ENCODE results near the gene HMG20A. TPM values are rescaled to one million over a fixed set of nuclear protein-coding genes. Genes with fewer than 3 reads are reported as not detected.
"Not testable (repeated sequence)": the region's sequence is repeated elsewhere in the genome, so short reads cannot be mapped to it uniquely, and the experiment has no call there.

HMG20A gene
- total RNA-seq, 2 donors from 2014 or later, result 35.0 to 46.5 TPM

- ATAC-seq, result no peak
- H3K4me1 Mint-ChIP-seq (ENCODE audit: low read depth in 2 of 2), result peaks cover 3 to 25% of the 10 kb centered on the region in 2 donors
- H3K27ac Mint-ChIP-seq, result no peak overlapping the region
- H3K27me3 Mint-ChIP-seq, result no peaks in the 10 kb centered on the region
- peaks cover 34% of the 10 kb centered on the region for H3K36me3 Mint-ChIP-seq
- DNase-seq (ENCODE audit: low spot score), result no peak
- H3K4me3 Mint-ChIP-seq, result no peak overlapping the region
- H3K9me3 Mint-ChIP-seq, result peaks cover 24% of the 10 kb centered on the region
Observed at GRCh38 chr15:77393471-77393840, 27.2 kb upstream of the HMG20A start.

- no peak for DNase-seq (ENCODE audit: low spot score)
- ATAC-seq, result no peak
- Mint-ChIP-seq H3K4me3 (no peak overlapping the region), H3K4me1 (ENCODE audit: low read depth in 2 of 2) (peaks cover 0 to 23% of the 10 kb centered on the region in 2 donors), H3K36me3 (peaks cover 50% of the 10 kb centered on the region), H3K9me3 (peaks cover 27% of the 10 kb centered on the region), H3K27me3 (no peaks in the 10 kb centered on the region), H3K27ac (no peak overlapping the region)
Observed at GRCh38 chr15:77395013-77395774, 25.5 kb upstream of the HMG20A start.

GRCh38 chr15:77396692-77397091 is 24.0 kb upstream of the HMG20A start:
- peaks cover 4 to 26% of the 10 kb centered on the region in 2 donors for H3K4me1 Mint-ChIP-seq (ENCODE audit: low read depth in 2 of 2)
- H3K36me3 Mint-ChIP-seq, result peaks cover 51% of the 10 kb centered on the region
- DNase-seq (ENCODE audit: low spot score) (no peak), ATAC-seq (no peak)
- H3K9me3 Mint-ChIP-seq, result peaks cover 29% of the 10 kb centered on the region
- H3K4me3 Mint-ChIP-seq, result no peak overlapping the region
- no peaks in the 10 kb centered on the region for H3K27me3 Mint-ChIP-seq
- H3K27ac Mint-ChIP-seq, result no peak overlapping the region

GRCh38 chr15:77398927-77399326 is 21.8 kb upstream of the HMG20A start:
- ATAC-seq, result no peak
- peaks cover 51% of the 10 kb centered on the region for H3K36me3 Mint-ChIP-seq
- no peak overlapping the region for H3K4me3 Mint-ChIP-seq
- no peaks in the 10 kb centered on the region for H3K27me3 Mint-ChIP-seq
- no peak overlapping the region for H3K27ac Mint-ChIP-seq
- peaks cover 29% of the 10 kb centered on the region for H3K9me3 Mint-ChIP-seq
- peaks cover 10 to 21% of the 10 kb centered on the region in 2 donors for H3K4me1 Mint-ChIP-seq (ENCODE audit: low read depth in 2 of 2)
- no peak for DNase-seq (ENCODE audit: low spot score)

- no peak for DNase-seq (ENCODE audit: low spot score)
- peaks cover 25% of the 10 kb centered on the region for H3K9me3 Mint-ChIP-seq
- no peaks in the 10 kb centered on the region for H3K27me3 Mint-ChIP-seq
- no peak overlapping the region for H3K4me3 Mint-ChIP-seq
- no peak for ATAC-seq
- H3K27ac Mint-ChIP-seq, result no peak overlapping the region
- H3K36me3 Mint-ChIP-seq, result peaks cover 46% of the 10 kb centered on the region
- H3K4me1 Mint-ChIP-seq (ENCODE audit: low read depth in 2 of 2), result peaks cover 10 to 18% of the 10 kb centered on the region in 2 donors
Observed at GRCh38 chr15:77400258-77400657, 20.4 kb upstream of the HMG20A start.

GRCh38 chr15:77402740-77403379 is 17.8 kb upstream of the HMG20A start:
- no peak overlapping the region for H3K27ac Mint-ChIP-seq

GRCh38 chr15:77406173-77406759 is 14.4 kb upstream of the HMG20A start:
- H3K27ac Mint-ChIP-seq; DNase-seq (ENCODE audit: low spot score); ATAC-seq; H3K27me3 Mint-ChIP-seq; H3K36me3 Mint-ChIP-seq; H3K4me3 Mint-ChIP-seq; H3K9me3 Mint-ChIP-seq: not testable (repeated sequence)
- peaks cover 28 to 38% of the 10 kb centered on the region in 2 donors for H3K4me1 Mint-ChIP-seq (ENCODE audit: low read depth in 2 of 2)

More at GRCh38 chr15:77402740-77403379, 17.8 kb upstream of the HMG20A start:
- Mint-ChIP-seq H3K9me3 (peaks cover 10% of the 10 kb centered on the region), H3K4me3 (no peak overlapping the region), H3K27me3 (no peaks in the 10 kb centered on the region), H3K36me3 (peaks cover 28% of the 10 kb centered on the region), H3K4me1 (ENCODE audit: low read depth in 2 of 2) (peaks cover 23 to 26% of the 10 kb centered on the region in 2 donors)
- no peak for ATAC-seq
- no peak for DNase-seq (ENCODE audit: low spot score)

- Mint-ChIP-seq H3K27me3 (no peaks in the 10 kb centered on the region), H3K4me1 (ENCODE audit: low read depth in 2 of 2) (peaks cover 27 to 36% of the 10 kb centered on the region in 2 donors), H3K9me3 (no peaks in the 10 kb centered on the region), H3K36me3 (peaks cover 5% of the 10 kb centered on the region), H3K27ac (no peak overlapping the region), H3K4me3 (no peak overlapping the region)
- no peak for ATAC-seq
- no peak for DNase-seq (ENCODE audit: low spot score)
Observed at GRCh38 chr15:77406846-77407245, 13.8 kb upstream of the HMG20A start.

- H3K9me3 Mint-ChIP-seq, result no peaks in the 10 kb centered on the region
- ATAC-seq (peak; percentile 74 to 93), DNase-seq (ENCODE audit: low spot score) (no peak)
- H3K4me1 Mint-ChIP-seq (ENCODE audit: low read depth in 2 of 2), result peaks cover 34 to 35% of the 10 kb centered on the region in 2 donors
- H3K36me3 Mint-ChIP-seq, result peaks cover 5% of the 10 kb centered on the region
- no peaks in the 10 kb centered on the region for H3K27me3 Mint-ChIP-seq
- peak overlapping the region; percentile 65 for H3K4me3 Mint-ChIP-seq
- peak overlapping the region; percentile 38 to 75 for H3K27ac Mint-ChIP-seq
Observed at GRCh38 chr15:77409259-77410156, 11.2 kb upstream of the HMG20A start.

GRCh38 chr15:77410157-77410500 is 10.6 kb upstream of the HMG20A start:
- H3K4me1 Mint-ChIP-seq (ENCODE audit: low read depth in 2 of 2), result peaks cover 34 to 35% of the 10 kb centered on the region in 2 donors
- peak overlapping the region; percentile 65 for H3K4me3 Mint-ChIP-seq
- H3K27me3 Mint-ChIP-seq; H3K36me3 Mint-ChIP-seq; DNase-seq (ENCODE audit: low spot score); H3K9me3 Mint-ChIP-seq: not testable (repeated sequence)
- ATAC-seq, result peak in 1 of 2 donors; percentile 20
- peak overlapping the region; percentile 38 to 75 for H3K27ac Mint-ChIP-seq

GRCh38 chr15:77410701-77411618 is 9.7 kb upstream of the HMG20A start:
- Mint-ChIP-seq H3K27ac (peak overlapping the region; percentile 38 to 75), H3K36me3 (peaks cover 5% of the 10 kb centered on the region), H3K4me3 (peak overlapping the region; percentile 65), H3K27me3 (no peaks in the 10 kb centered on the region), H3K4me1 (ENCODE audit: low read depth in 2 of 2) (peaks cover 33% of the 10 kb centered on the region in 2 donors), H3K9me3 (no peaks in the 10 kb centered on the region)
- ATAC-seq (no peak), DNase-seq (ENCODE audit: low spot score) (no peak)

GRCh38 chr15:77411619-77411976 is 9.1 kb upstream of the HMG20A start:
- ATAC-seq, result no peak
- no peak for DNase-seq (ENCODE audit: low spot score)
- no peak overlapping the region for H3K4me3 Mint-ChIP-seq
- H3K4me1 Mint-ChIP-seq (ENCODE audit: low read depth in 2 of 2), result peaks cover 26 to 27% of the 10 kb centered on the region in 2 donors
- H3K27me3 Mint-ChIP-seq, result no peaks in the 10 kb centered on the region
- no peaks in the 10 kb centered on the region for H3K9me3 Mint-ChIP-seq
- H3K36me3 Mint-ChIP-seq, result peaks cover 3% of the 10 kb centered on the region
- peak overlapping the region in 1 of 2 donors; percentile 4 for H3K27ac Mint-ChIP-seq

All from natural killer cell treated with Interleukin-12 subunit alpha and Interleukin-12 subunit beta and Interleukin-15 and Interleukin-18, amount 100 ng/mL, for 72 hours (primary cell).